HG03064 (cell line): ENCODE results near the gene LMBRD2.

Source experiments
- ATAC-seq: cut with Tn5 transposase; IDR thresholded peaks from one replicate; pipeline ENCODE4 v1.9.1; 2021; ENCODE audit warnings: low read depth; ENCODE audit not compliant: unreplicated experiment

LMBRD2 gene

GRCh38 chr5:36055984-36056383 lies 95.7 kb downstream of the LMBRD2 start:
- no peak for ATAC-seq

GRCh38 chr5:36054647-36055046 lies 97.0 kb downstream of the LMBRD2 start:
- no peak for ATAC-seq

GRCh38 chr5:36052538-36052937 lies 99.1 kb downstream of the LMBRD2 start:
- no peak for ATAC-seq

- no peak for ATAC-seq
Measured at GRCh38 chr5:36049949-36050348, 101.7 kb downstream of the LMBRD2 start.
